ENCODE measurements around the gene SCN5A. TPM values are rescaled to one million over a fixed set of nuclear protein-coding genes. Genes with fewer than 3 reads are reported as not detected.

The SCN5A gene
- polyA plus RNA-seq, 1 experiment, result 0.74 TPM

GRCh38 chr3:38543586-38543985 lies 105.9 kb downstream of the SCN5A start:
- TF ChIP-seq, protein P1, sequence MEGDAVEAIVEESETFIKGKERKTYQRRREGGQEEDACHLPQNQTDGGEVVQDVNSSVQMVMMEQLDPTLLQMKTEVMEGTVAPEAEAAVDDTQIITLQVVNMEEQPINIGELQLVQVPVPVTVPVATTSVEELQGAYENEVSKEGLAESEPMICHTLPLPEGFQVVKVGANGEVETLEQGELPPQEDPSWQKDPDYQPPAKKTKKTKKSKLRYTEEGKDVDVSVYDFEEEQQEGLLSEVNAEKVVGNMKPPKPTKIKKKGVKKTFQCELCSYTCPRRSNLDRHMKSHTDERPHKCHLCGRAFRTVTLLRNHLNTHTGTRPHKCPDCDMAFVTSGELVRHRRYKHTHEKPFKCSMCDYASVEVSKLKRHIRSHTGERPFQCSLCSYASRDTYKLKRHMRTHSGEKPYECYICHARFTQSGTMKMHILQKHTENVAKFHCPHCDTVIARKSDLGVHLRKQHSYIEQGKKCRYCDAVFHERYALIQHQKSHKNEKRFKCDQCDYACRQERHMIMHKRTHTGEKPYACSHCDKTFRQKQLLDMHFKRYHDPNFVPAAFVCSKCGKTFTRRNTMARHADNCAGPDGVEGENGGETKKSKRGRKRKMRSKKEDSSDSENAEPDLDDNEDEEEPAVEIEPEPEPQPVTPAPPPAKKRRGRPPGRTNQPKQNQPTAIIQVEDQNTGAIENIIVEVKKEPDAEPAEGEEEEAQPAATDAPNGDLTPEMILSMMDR (IDR thresholded peaks at IDR 0.05; ENCODE audit: insufficient read depth, low read depth, low read length), result no peak
- Histone ChIP-seq H3K36me3 (ENCODE audit: control insufficient read depth, insufficient read depth, low read length) (no peaks in the 10 kb centered on the region), H3K27me3 (ENCODE audit: control insufficient read depth, insufficient read depth, low read length) (peaks cover 3% of the 10 kb centered on the region; the same call in 1 of the 2 replicates), H3K4me3 (ENCODE audit: low read depth, low read length) (no peak overlapping the region)
- ChIA-PET POLR2A (no interaction called here), CTCF (interaction anchor here (0.5 kb wide), 1 partner anchor 1289 kb away, joined by 3 read pairs; no protein-coding TSS in a partner anchor)
- DNase-seq (ENCODE audit: low read depth), result no peak

DNA sequence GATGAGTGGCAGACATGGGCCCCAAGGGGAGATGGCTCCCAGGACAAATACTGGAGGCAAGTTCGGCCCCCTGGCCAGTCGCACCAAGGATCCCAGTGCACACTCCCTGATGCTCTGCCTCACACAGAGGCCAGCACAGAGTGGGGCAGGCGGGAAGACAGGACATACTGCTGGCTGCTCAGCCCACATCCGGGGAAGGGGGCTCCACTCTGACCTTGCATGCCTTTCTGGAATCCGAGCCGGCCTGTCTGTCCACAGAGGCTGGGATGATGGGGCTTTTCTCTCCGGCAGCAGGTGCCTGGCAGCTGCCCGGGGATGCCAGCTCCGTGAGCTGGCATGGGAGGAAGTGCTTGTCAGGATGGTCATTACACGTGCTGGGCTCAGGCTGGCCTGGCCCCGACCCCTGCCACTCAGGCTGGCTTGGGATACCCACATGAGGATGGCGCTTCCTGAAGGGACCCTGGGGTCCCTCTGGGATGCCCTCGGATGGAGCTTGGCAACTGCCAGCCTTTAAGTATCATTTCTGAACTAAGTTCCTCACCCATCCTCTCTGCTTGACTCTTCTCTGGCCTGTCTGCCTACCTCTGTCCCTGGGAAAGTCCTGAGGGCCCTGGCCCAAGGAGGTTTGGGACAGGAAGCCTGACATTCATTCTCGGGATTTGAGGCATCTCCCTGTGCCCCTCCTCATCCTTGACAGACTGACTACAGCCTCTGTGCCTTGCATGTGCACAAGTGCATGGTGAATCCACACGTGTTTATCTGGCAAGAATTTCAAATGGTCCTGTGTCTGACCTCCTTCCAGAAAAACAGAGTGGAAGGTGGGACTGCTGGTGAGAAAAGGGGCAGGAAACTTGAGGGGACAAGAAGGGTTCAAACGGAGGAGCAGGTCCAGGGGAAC lies 106.8 kb downstream of the SCN5A start:
- no peak overlapping the region for H3K4me3 ChIP-seq (ENCODE audit: low read depth, low read length)
- CTCF ChIA-PET, result interaction anchor here (1.2 kb wide), 1 partner anchor 22 kb away, joined by 3 read pairs; no protein-coding TSS in a partner anchor
- POLR2A ChIA-PET, result no interaction called here
- no peak for DNase-seq (ENCODE audit: low read depth)
- peaks cover 2% of the 10 kb centered on the region; the same call in 1 of the 2 replicates for H3K27me3 ChIP-seq (ENCODE audit: control insufficient read depth, insufficient read depth, low read length)
- H3K36me3 ChIP-seq (ENCODE audit: control insufficient read depth, insufficient read depth, low read length), result no peaks in the 10 kb centered on the region
- TF ChIP-seq, protein P1 (IDR thresholded peaks at IDR 0.05; ENCODE audit: insufficient read depth, low read depth, low read length), result no peak

- TF ChIP-seq, protein P1 (IDR thresholded peaks at IDR 0.05; ENCODE audit: insufficient read depth, low read depth, low read length), result no peak
- Histone ChIP-seq H3K36me3 (ENCODE audit: control insufficient read depth, insufficient read depth, low read length) (no peaks in the 10 kb centered on the region), H3K27me3 (ENCODE audit: control insufficient read depth, insufficient read depth, low read length) (peaks cover 2% of the 10 kb centered on the region; the same call in 1 of the 2 replicates), H3K4me3 (ENCODE audit: low read depth, low read length) (no peak overlapping the region)
- no peak for DNase-seq (ENCODE audit: low read depth)
- POLR2A ChIA-PET, result no interaction called here
- CTCF ChIA-PET, result interaction anchor here (1.2 kb wide), 1 partner anchor 21 kb away, joined by 3 read pairs; no protein-coding TSS in a partner anchor
Measured at GRCh38 chr3:38541806-38542205, 107.7 kb downstream of the SCN5A start.

DNA sequence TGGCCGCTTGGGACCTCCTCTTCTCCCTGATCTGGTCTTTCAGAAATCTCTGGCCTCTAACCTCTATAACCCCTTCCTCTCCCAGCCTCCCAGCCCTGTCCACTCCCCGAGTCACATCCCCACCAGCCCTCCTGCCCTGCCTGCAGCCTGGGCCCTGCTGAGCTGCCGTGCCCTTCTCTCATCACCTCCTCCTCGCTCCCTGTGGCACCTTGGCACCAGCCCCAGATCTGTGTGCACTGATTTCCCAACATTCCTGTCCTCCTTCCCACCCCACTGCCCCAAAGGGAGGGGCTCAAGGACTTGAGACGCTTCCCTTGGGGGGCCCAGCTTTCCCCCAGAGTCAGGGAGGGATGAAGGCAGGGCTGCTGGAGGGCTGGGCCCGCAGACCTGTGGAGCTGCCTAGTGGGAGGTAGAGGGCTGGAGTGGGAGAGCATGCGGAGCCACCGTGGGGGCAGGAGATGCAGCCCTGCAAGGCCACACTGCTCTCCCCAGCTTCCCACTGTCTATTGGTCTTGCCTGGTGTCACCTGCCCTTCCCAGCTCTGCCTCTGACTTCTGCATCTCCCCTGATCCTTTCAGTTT lies 110.6 kb downstream of the SCN5A start:
- DNase-seq (ENCODE audit: low read depth), result no peak
- TF ChIP-seq, protein P1 (IDR thresholded peaks at IDR 0.05; ENCODE audit: insufficient read depth, low read depth, low read length), result no peak
- no peak overlapping the region for H3K4me3 ChIP-seq (ENCODE audit: low read depth, low read length)
- ChIA-PET CTCF (interaction anchor here (3.8 kb wide), 1 partner anchor 18 kb away, joined by 23 read pairs; no protein-coding TSS in a partner anchor), POLR2A (no interaction called here)
- H3K36me3 ChIP-seq (ENCODE audit: control insufficient read depth, insufficient read depth, low read length), result no peaks in the 10 kb centered on the region
- no peaks in the 10 kb centered on the region for H3K27me3 ChIP-seq (ENCODE audit: control insufficient read depth, insufficient read depth, low read length)

GRCh38 chr3:38536671-38537070 lies 112.8 kb downstream of the SCN5A start:
- ChIA-PET CTCF (interaction anchor here (1.4 to 3.8 kb wide), 3 partner anchors 12 to 115 kb away, joined by 3 to 23 read pairs (median 6); no protein-coding TSS in a partner anchor), POLR2A (no interaction called here)
- no peak overlapping the region for H3K4me3 ChIP-seq (ENCODE audit: low read depth, low read length)
- TF ChIP-seq, protein P1 (IDR thresholded peaks at IDR 0.05; ENCODE audit: insufficient read depth, low read depth, low read length), result no peak
- DNase-seq (ENCODE audit: low read depth), result no peak
- H3K27me3 ChIP-seq (ENCODE audit: control insufficient read depth, insufficient read depth, low read length), result no peaks in the 10 kb centered on the region
- no peaks in the 10 kb centered on the region for H3K36me3 ChIP-seq (ENCODE audit: control insufficient read depth, insufficient read depth, low read length)
